Astrocyte of the spinal cord (primary cell): Measurements from ENCODE around the gene GOSR2.

Experiments used
- DNase-seq: peaks from one replicate; pipeline ENCODE4 v3.0.0; 2011; ENCODE audit warnings: low read depth, low spot score
- H3K4me3 ChIP-seq: 2 replicates; pipeline ENCODE4 v1.5.1; 2011; ENCODE audit warnings: low read depth, mild to moderate bottlenecking, low read length, moderate library complexity
- in situ Hi-C: cut with HindIII; loops from 2 replicates; pipeline ENCODE4 v1.10.0; 2017; ENCODE audit warnings: low sequenced_read_pairs
- TF ChIP-seq, protein P1 (sequence below): IDR thresholded peaks from 2 replicates; pipeline ENCODE4 v1.5.1; 2012; ENCODE audit warnings: low read depth, mild to moderate bottlenecking, low read length, inconsistent platforms

GOSR2 gene

GRCh38 chr17:46896991-46897390 lies 26.0 kb upstream of the GOSR2 start:
- no peak for DNase-seq
- TF ChIP-seq, protein P1, sequence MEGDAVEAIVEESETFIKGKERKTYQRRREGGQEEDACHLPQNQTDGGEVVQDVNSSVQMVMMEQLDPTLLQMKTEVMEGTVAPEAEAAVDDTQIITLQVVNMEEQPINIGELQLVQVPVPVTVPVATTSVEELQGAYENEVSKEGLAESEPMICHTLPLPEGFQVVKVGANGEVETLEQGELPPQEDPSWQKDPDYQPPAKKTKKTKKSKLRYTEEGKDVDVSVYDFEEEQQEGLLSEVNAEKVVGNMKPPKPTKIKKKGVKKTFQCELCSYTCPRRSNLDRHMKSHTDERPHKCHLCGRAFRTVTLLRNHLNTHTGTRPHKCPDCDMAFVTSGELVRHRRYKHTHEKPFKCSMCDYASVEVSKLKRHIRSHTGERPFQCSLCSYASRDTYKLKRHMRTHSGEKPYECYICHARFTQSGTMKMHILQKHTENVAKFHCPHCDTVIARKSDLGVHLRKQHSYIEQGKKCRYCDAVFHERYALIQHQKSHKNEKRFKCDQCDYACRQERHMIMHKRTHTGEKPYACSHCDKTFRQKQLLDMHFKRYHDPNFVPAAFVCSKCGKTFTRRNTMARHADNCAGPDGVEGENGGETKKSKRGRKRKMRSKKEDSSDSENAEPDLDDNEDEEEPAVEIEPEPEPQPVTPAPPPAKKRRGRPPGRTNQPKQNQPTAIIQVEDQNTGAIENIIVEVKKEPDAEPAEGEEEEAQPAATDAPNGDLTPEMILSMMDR, result no peak
- H3K4me3 ChIP-seq, result no peak overlapping the region
- in situ Hi-C loops, result no loop called here

- in situ Hi-C loops, result no loop called here
- no peak for DNase-seq
Measured at GRCh38 chr17:46898364-46898763, 24.6 kb upstream of the GOSR2 start.

GRCh38 chr17:46898860-46899259 lies 24.1 kb upstream of the GOSR2 start:
- TF ChIP-seq, protein P1, result no peak

More at GRCh38 chr17:46898364-46898763, 24.6 kb upstream of the GOSR2 start:
- no peak overlapping the region for H3K4me3 ChIP-seq
- TF ChIP-seq, protein P1, result no peak

DNA sequence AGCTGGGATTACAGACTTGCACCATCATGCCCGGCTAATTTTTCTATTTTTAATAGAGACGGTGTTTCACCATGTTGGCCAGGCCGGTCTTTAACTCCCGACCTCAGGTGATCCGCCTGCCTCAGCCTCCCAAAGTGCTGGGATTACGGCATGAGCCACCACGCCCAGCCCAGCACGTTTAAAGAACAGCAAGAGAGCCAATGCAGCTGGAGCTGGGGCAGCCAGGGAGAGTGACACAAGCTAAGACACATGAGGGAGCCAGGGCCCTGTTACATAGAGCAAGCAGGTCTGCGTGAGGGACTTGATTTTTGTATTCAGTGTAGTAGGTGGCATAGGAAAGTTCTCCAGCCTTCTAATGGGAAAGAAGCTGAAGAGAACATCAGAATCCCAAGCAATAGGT lies 21.7 kb upstream of the GOSR2 start:
- DNase-seq, result no peak
- H3K4me3 ChIP-seq, result no peak overlapping the region
- in situ Hi-C loops, result no loop called here
- TF ChIP-seq, protein P1, result no peak

More at GRCh38 chr17:46898860-46899259, 24.1 kb upstream of the GOSR2 start:
- no peak for DNase-seq
- H3K4me3 ChIP-seq, result no peak overlapping the region
- in situ Hi-C loops, result no loop called here

DNA sequence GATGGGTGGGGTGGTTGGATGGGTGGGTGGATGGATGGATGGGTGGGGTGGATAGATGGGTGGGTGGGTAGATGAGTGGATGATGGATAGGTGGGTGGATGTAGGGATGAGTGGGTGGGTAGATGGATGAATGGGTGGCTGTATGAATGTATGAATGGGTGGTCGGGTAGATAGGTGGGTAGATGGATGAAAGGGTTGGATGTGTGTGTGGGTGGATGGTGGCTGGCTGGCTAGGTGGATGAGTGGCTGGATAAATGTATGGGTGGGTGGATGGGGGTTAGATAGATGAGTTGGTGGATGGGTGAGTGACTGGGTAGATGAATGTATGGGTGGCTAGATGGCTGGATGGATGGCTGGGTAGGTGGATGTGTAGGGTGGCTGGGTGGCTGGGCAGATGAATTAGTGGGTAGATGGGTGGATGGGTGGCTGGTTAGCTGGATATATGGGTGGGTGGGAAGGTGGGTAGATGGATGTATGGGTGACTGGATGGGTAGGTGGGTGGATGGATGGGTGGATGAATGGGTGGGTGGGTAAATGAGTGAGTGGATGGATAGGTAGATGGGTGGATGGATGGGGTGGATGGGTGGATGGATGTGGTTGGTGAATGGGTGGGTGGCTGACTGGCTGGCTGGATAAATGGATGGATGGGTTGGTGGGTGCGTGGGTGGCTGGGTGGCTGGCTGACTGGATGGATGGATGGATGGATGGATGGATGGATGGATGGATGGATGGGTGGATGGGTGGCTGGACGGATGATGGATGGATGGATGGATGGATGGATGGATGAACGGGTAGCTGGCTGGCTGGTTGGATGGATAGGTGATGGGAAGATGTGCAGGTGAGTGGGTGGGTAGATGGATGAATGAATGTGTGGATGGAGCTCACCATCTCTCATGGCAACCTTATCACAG lies 18.9 kb upstream of the GOSR2 start:
- no peak overlapping the region for H3K4me3 ChIP-seq
- DNase-seq, result no peak
- TF ChIP-seq, protein P1, result no peak
- in situ Hi-C loops, result no loop called here

GRCh38 chr17:46908068-46908737 lies 14.8 kb upstream of the GOSR2 start:
- in situ Hi-C loops, result no loop called here

More at GRCh38 chr17:46908068-46908737, 14.8 kb upstream of the GOSR2 start:
- TF ChIP-seq, protein P1, result no peak
- no peak for DNase-seq
- H3K4me3 ChIP-seq, result no peak overlapping the region
